Neural cell (in vitro differentiated cells): ENCODE results near the gene PLD3. TPM values are rescaled to one million over a fixed set of nuclear protein-coding genes. Genes with fewer than 3 reads are reported as not detected.

Experiments
- H2AFZ ChIP-seq: fragments of 200-600, 300-800 bp; sonication (generic), shearing (Covaris generic); 2 replicates; pipeline ENCODE4 v1.6.0; 2014; ENCODE audit warnings: low read depth, mild to moderate bottlenecking, antibody characterized with exemption, low read length, moderate library complexity
- H3F3A ChIP-seq: fragments of 200-600 bp; shearing (Covaris generic); 2 replicates; pipeline ENCODE4 v1.6.1; 2016; ENCODE audit warnings: mild to moderate bottlenecking, moderate library complexity, mixed read lengths, antibody characterized with exemption, low read length; ENCODE audit not compliant: insufficient read depth, poor library complexity, severe bottlenecking
- H3K27ac ChIP-seq: fragments of 200-600, 300-800 bp; sonication (generic), shearing (Covaris generic); 2 replicates; pipeline ENCODE4 v1.5.1; 2014; ENCODE audit warnings: mild to moderate bottlenecking, low read length, moderate library complexity
- H3K27me3 ChIP-seq: fragments of 300-800, 200-600 bp; sonication (generic), shearing (Covaris generic); 2 replicates; pipeline ENCODE4 v1.6.0; 2014; ENCODE audit warnings: mild to moderate bottlenecking, low read depth, low read length, moderate library complexity; ENCODE audit not compliant: insufficient read depth
- H3K36me3 ChIP-seq: fragments of 300-800, 200-600 bp; sonication (generic), shearing (Covaris generic); 2 replicates; pipeline ENCODE4 v1.5.1; 2014; ENCODE audit warnings: mild to moderate bottlenecking, antibody characterized with exemption, low read length, moderate library complexity; ENCODE audit not compliant: insufficient read depth
- H3K4me2 ChIP-seq: fragments of 300-800, 200-600 bp; sonication (generic), shearing (Covaris generic); 2 replicates; pipeline ENCODE4 v1.6.0; 2014; ENCODE audit warnings: mild to moderate bottlenecking, low read length
- H3K4me3 ChIP-seq: fragments of 300-800, 200-600 bp; sonication (generic), shearing (Covaris generic); 2 replicates; pipeline ENCODE4 v1.5.1; 2014; ENCODE audit warnings: mild to moderate bottlenecking, low read length, moderate library complexity
- H3K79me2 ChIP-seq: fragments of 200-600 bp; shearing (Covaris generic); replicated peaks from 2 replicates; pipeline ENCODE4 v1.6.0; 2014; ENCODE audit warnings: mild to moderate bottlenecking, low read length, moderate library complexity; ENCODE audit not compliant: insufficient read depth
- H3K9ac ChIP-seq: fragments of 300-800, 200-600 bp; sonication (generic), shearing (Covaris generic); 2 replicates; pipeline ENCODE4 v1.6.1; 2016; ENCODE audit warnings: mild to moderate bottlenecking, low read length, mixed read lengths
- H3K9me2 ChIP-seq: fragments of 200-600 bp; shearing (Covaris generic); 2 replicates; pipeline ENCODE4 v1.6.1; 2016; ENCODE audit warnings: mild to moderate bottlenecking, low read length, mixed read lengths; ENCODE audit not compliant: insufficient read depth
- H3K9me3 ChIP-seq: fragments of 200-600, 300-800 bp; sonication (generic), shearing (Covaris generic); 2 replicates; pipeline ENCODE4 v1.6.1; 2016; ENCODE audit warnings: mild to moderate bottlenecking, mixed run types, low read length, moderate library complexity, mixed read lengths
- H4K20me1 ChIP-seq: fragments of 200-600 bp; shearing (Covaris generic); 2 replicates; pipeline ENCODE4 v1.6.1; 2016; ENCODE audit warnings: mild to moderate bottlenecking, mixed run types; ENCODE audit not compliant: insufficient read depth
- EP300 ChIP-seq: fragments of 450-650 bp; conservative IDR thresholded peaks from 2 replicates; pipeline ENCODE4 v1.6.1; 2014; ENCODE audit warnings: antibody characterized with exemption, mild to moderate bottlenecking, moderate library complexity; ENCODE audit not compliant: poor library complexity, severe bottlenecking
- EZH2 ChIP-seq: fragments of 200-600, 300-800 bp; shearing (Covaris generic), sonication (generic); IDR thresholded peaks from 2 replicates; pipeline ENCODE4 v1.6.1; 2014; ENCODE audit warnings: antibody characterized with exemption, low read length, borderline replicate concordance, mild to moderate bottlenecking; ENCODE audit not compliant: insufficient read depth, poor library complexity, severe bottlenecking
- MXI1 ChIP-seq: fragments of 450-650 bp; conservative IDR thresholded peaks from 2 replicates; pipeline ENCODE4 v1.6.1; 2014; ENCODE audit warnings: antibody characterized with exemption, mild to moderate bottlenecking; ENCODE audit not compliant: poor library complexity, severe bottlenecking
- POLR2AphosphoS5 ChIP-seq: IDR thresholded peaks from 2 replicates; pipeline ENCODE4 v1.6.1; 2012
- RAD21 ChIP-seq: fragments of 450-650 bp; conservative IDR thresholded peaks from 2 replicates; pipeline ENCODE4 v1.6.1; 2014; ENCODE audit warnings: antibody characterized with exemption, mild to moderate bottlenecking, moderate library complexity
- SMC3 ChIP-seq: fragments of 450-650 bp; conservative IDR thresholded peaks from 2 replicates; pipeline ENCODE4 v1.6.1; 2014; ENCODE audit warnings: antibody characterized with exemption, mild to moderate bottlenecking, moderate library complexity; ENCODE audit not compliant: poor library complexity
- TAF1 ChIP-seq: IDR thresholded peaks from 2 replicates; pipeline ENCODE4 v1.6.1; 2012; ENCODE audit warnings: low read depth
- polyA plus RNA-seq: library from polyadenylated mRNA; depleted of rRNA; stranded (reverse); fragments of >200 nt; gene quantifications from 2 replicates; pipeline ENCODE4 v1.2.3, GENCODE V29; 2014
- TF ChIP-seq, protein P1 (sequence below): fragments of 450-650 bp; IDR thresholded peaks from 2 replicates; pipeline ENCODE4 v1.5.1; 2014; ENCODE audit warnings: antibody characterized with exemption, mild to moderate bottlenecking, moderate library complexity; ENCODE audit not compliant: poor library complexity, severe bottlenecking
- TF ChIP-seq, protein P2 (sequence below): IDR thresholded peaks from 2 replicates; pipeline ENCODE4 v1.6.1; 2012; ENCODE audit warnings: borderline replicate concordance

PLD3 gene
- polyA plus RNA-seq, 1 donor from 2014 or later, result 426 TPM

DNA sequence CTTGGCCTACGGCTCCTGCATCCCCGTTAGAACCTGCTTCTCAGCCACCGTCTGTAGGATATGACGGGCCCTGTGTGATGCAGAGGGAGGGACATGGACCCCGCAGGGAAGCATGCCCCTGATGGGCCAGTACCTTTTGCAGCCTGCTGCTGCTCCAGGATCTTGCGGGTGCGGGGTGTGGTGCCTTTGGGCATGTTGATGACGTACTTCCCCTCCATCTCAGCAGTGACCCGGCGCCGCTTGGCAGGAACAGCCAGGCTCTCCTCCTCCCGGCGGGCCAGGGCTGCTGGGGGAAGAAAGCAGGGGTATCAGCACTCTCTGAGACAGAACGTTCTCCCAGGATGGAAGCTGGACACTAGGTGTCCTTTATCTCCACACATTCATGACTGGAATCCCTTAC is 22.3 kb upstream of the PLD3 start:
- H3K4me3 ChIP-seq, result no peak overlapping the region
- H3K36me3 ChIP-seq, result no peaks in the 10 kb centered on the region
- H2AFZ ChIP-seq, result no peak overlapping the region
- no peaks in the 10 kb centered on the region for H3K9me2 ChIP-seq
- no peaks in the 10 kb centered on the region for H3K9me3 ChIP-seq
- TF ChIP-seq, protein P1, sequence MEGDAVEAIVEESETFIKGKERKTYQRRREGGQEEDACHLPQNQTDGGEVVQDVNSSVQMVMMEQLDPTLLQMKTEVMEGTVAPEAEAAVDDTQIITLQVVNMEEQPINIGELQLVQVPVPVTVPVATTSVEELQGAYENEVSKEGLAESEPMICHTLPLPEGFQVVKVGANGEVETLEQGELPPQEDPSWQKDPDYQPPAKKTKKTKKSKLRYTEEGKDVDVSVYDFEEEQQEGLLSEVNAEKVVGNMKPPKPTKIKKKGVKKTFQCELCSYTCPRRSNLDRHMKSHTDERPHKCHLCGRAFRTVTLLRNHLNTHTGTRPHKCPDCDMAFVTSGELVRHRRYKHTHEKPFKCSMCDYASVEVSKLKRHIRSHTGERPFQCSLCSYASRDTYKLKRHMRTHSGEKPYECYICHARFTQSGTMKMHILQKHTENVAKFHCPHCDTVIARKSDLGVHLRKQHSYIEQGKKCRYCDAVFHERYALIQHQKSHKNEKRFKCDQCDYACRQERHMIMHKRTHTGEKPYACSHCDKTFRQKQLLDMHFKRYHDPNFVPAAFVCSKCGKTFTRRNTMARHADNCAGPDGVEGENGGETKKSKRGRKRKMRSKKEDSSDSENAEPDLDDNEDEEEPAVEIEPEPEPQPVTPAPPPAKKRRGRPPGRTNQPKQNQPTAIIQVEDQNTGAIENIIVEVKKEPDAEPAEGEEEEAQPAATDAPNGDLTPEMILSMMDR, result no peak
- no peaks in the 10 kb centered on the region for H3K27me3 ChIP-seq
- no peaks in the 10 kb centered on the region for H3K79me2 ChIP-seq
- no peak overlapping the region for H3K4me2 ChIP-seq
- no peak overlapping the region for H3K27ac ChIP-seq
- no peaks in the 10 kb centered on the region for H4K20me1 ChIP-seq
- H3K9ac ChIP-seq, result no peak overlapping the region
- H3F3A ChIP-seq, result no peaks in the 10 kb centered on the region

DNA sequence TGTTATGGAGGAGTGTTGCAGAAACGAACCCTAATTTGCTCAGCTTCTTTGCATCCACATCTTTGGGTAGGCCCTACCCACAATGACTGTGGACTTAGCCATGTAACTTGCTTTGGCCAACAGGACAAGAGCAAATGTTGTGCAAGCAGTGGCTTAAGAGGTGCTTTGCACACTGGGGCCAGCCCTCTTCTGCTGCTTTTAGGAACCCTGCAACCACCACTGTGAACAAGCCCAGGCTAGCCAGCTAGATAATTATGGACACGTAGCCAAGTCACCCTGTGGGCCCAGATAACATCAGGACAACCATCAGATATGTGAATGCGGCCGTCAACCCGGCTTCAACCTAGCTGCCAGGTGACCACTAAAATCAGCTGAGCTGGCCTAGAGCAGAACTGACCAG is 17.4 kb upstream of the PLD3 start:
- no peaks in the 10 kb centered on the region for H3K27me3 ChIP-seq
- no peaks in the 10 kb centered on the region for H4K20me1 ChIP-seq
- no peaks in the 10 kb centered on the region for H3K36me3 ChIP-seq
- no peaks in the 10 kb centered on the region for H3K9me2 ChIP-seq
- H2AFZ ChIP-seq, result no peak overlapping the region
- no peak for TF ChIP-seq MXI1
- no peak for TF ChIP-seq EP300
- TF ChIP-seq SMC3, result no peak
- TF ChIP-seq EZH2, result no peak
- no peak for TF ChIP-seq POLR2AphosphoS5
- TF ChIP-seq, protein P2, sequence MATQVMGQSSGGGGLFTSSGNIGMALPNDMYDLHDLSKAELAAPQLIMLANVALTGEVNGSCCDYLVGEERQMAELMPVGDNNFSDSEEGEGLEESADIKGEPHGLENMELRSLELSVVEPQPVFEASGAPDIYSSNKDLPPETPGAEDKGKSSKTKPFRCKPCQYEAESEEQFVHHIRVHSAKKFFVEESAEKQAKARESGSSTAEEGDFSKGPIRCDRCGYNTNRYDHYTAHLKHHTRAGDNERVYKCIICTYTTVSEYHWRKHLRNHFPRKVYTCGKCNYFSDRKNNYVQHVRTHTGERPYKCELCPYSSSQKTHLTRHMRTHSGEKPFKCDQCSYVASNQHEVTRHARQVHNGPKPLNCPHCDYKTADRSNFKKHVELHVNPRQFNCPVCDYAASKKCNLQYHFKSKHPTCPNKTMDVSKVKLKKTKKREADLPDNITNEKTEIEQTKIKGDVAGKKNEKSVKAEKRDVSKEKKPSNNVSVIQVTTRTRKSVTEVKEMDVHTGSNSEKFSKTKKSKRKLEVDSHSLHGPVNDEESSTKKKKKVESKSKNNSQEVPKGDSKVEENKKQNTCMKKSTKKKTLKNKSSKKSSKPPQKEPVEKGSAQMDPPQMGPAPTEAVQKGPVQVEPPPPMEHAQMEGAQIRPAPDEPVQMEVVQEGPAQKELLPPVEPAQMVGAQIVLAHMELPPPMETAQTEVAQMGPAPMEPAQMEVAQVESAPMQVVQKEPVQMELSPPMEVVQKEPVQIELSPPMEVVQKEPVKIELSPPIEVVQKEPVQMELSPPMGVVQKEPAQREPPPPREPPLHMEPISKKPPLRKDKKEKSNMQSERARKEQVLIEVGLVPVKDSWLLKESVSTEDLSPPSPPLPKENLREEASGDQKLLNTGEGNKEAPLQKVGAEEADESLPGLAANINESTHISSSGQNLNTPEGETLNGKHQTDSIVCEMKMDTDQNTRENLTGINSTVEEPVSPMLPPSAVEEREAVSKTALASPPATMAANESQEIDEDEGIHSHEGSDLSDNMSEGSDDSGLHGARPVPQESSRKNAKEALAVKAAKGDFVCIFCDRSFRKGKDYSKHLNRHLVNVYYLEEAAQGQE, result no peak
- no peak for TF ChIP-seq RAD21
- TF ChIP-seq, protein P1, result no peak
- no peak for TF ChIP-seq TAF1
- H3K79me2 ChIP-seq, result no peaks in the 10 kb centered on the region
- H3K27ac ChIP-seq, result no peak overlapping the region
- H3F3A ChIP-seq, result no peaks in the 10 kb centered on the region
- H3K4me3 ChIP-seq, result no peak overlapping the region
- H3K9me3 ChIP-seq, result no peaks in the 10 kb centered on the region
- H3K4me2 ChIP-seq, result no peak overlapping the region
- no peak overlapping the region for H3K9ac ChIP-seq
